Endodermal cell (in vitro differentiated cells): Measurements from ENCODE around the gene HMG20B. TPM values are rescaled to one million over a fixed set of nuclear protein-coding genes. Genes with fewer than 3 reads are reported as not detected.

Experiments used
- DNase-seq: peaks from one replicate; pipeline ENCODE4 v3.0.0-alpha.2; 2017
- H3K27ac ChIP-seq: 2 replicates; pipeline ENCODE4 v1.5.1; 2013; ENCODE audit warnings: mild to moderate bottlenecking, low read depth, low read length, moderate library complexity
- H3K27me3 ChIP-seq: 2 replicates; pipeline ENCODE4 v1.6.1; 2013; ENCODE audit warnings: mild to moderate bottlenecking, low read length, moderate library complexity; ENCODE audit not compliant: insufficient read depth, control insufficient read depth, poor library complexity, severe bottlenecking
- H3K36me3 ChIP-seq: 2 replicates; pipeline ENCODE4 v1.7.0; 2013; ENCODE audit warnings: mild to moderate bottlenecking, low read length, moderate library complexity; ENCODE audit not compliant: control insufficient read depth, insufficient read depth
- H3K4me1 ChIP-seq: one replicate; pipeline ENCODE4 v1.7.0; 2013; ENCODE audit warnings: low read length; ENCODE audit not compliant: control insufficient read depth, insufficient read depth
- H3K4me3 ChIP-seq: 2 replicates; pipeline ENCODE4 v1.5.1; 2013; ENCODE audit warnings: mild to moderate bottlenecking, low read length, moderate library complexity
- H3K9ac ChIP-seq: 2 replicates; pipeline ENCODE4 v1.6.1; 2013; ENCODE audit warnings: mild to moderate bottlenecking, low read length, moderate library complexity; ENCODE audit not compliant: poor library complexity, severe bottlenecking; ENCODE audit errors: extremely low read depth
- H3K9me3 ChIP-seq: 2 replicates; pipeline ENCODE4 v1.6.1; 2013; ENCODE audit warnings: mild to moderate bottlenecking, low read length, moderate library complexity; ENCODE audit not compliant: control insufficient read depth
- H3K27ac Mint-ChIP-seq: 2 replicates; pipeline ENCODE4 v1.8.0; 2020; ENCODE audit warnings: mixed read lengths
- H3K27me3 Mint-ChIP-seq: 2 replicates; pipeline ENCODE4 v1.8.0; 2021; ENCODE audit warnings: mild to moderate bottlenecking, mixed read lengths; ENCODE audit not compliant: insufficient read depth
- H3K36me3 Mint-ChIP-seq: 2 replicates; pipeline ENCODE4 v1.8.0; 2020; ENCODE audit warnings: low read depth, mixed read lengths
- H3K4me1 Mint-ChIP-seq: 2 replicates; pipeline ENCODE4 v1.8.0; 2020; ENCODE audit warnings: mixed read lengths
- H3K4me3 Mint-ChIP-seq: 2 replicates; pipeline ENCODE4 v1.8.0; 2020; ENCODE audit warnings: mild to moderate bottlenecking, moderate library complexity, mixed read lengths
- H3K9me3 Mint-ChIP-seq: 2 replicates; pipeline ENCODE4 v1.8.0; 2020; ENCODE audit warnings: mild to moderate bottlenecking, mixed read lengths
- WGBS, 2 experiments: methylation state at CpG; one replicate each; pipeline versions ENCODE4 v1.1.5 to v1.1.7; 2013; ENCODE audit warnings: missing lambda C conversion rate in 2 of 2, mixed read lengths in 1 of 2; ENCODE audit not compliant: insufficient coverage in 1 of 2, insufficient read length in 1 of 2; 5-methylcytosine and 5-hydroxymethylcytosine counted together
- total RNA-seq, 2 donors: library from RNA; stranded (reverse); fragmentation: NEBNext Ultra II Directional in 1 of 2; extraction: Animal tissue kit (Norgen Biotek cat#: 25700) in 1 of 2; gene quantifications; 2 replicates in 1 of 2; 3 replicates in 1 of 2; pipeline ENCODE4 v1.2.1, GENCODE V29; 2021
- TF ChIP-seq, protein P1 (sequence below): fragments of 200-600 bp; sonication (generic); conservative IDR thresholded peaks from 2 replicates; pipeline ENCODE4 v1.5.0; 2021; ENCODE audit warnings: antibody characterized with exemption, mild to moderate bottlenecking

The HMG20B gene
- total RNA-seq, 2 donors from 2014 or later: 80.7 to 102 TPM

GRCh38 chr19:3576696-3577443 is 4.1 kb downstream of the HMG20B start:
- Mint-ChIP-seq H3K27ac (no peak overlapping the region), H3K27me3 (peaks cover 29% of the 10 kb centered on the region), H3K9me3 (no peaks in the 10 kb centered on the region), H3K4me3 (peak overlapping the region; percentile 59), H3K36me3 (peaks cover 12% of the 10 kb centered on the region), H3K4me1 (peaks cover 10% of the 10 kb centered on the region)
- Histone ChIP-seq H3K9ac (no peak overlapping the region), H3K27ac (no peak overlapping the region), H3K36me3 (peaks cover 8% of the 10 kb centered on the region), H3K4me3 (peak overlapping the region; percentile 76), H3K4me1 (no peaks in the 10 kb centered on the region), H3K27me3 (peaks cover 8% of the 10 kb centered on the region), H3K9me3 (no peaks in the 10 kb centered on the region)
- WGBS, 2 experiments: 8 to 26% methylated on average over 14 to 52 of the region's 78 CpGs
- TF ChIP-seq, protein P1, sequence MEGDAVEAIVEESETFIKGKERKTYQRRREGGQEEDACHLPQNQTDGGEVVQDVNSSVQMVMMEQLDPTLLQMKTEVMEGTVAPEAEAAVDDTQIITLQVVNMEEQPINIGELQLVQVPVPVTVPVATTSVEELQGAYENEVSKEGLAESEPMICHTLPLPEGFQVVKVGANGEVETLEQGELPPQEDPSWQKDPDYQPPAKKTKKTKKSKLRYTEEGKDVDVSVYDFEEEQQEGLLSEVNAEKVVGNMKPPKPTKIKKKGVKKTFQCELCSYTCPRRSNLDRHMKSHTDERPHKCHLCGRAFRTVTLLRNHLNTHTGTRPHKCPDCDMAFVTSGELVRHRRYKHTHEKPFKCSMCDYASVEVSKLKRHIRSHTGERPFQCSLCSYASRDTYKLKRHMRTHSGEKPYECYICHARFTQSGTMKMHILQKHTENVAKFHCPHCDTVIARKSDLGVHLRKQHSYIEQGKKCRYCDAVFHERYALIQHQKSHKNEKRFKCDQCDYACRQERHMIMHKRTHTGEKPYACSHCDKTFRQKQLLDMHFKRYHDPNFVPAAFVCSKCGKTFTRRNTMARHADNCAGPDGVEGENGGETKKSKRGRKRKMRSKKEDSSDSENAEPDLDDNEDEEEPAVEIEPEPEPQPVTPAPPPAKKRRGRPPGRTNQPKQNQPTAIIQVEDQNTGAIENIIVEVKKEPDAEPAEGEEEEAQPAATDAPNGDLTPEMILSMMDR: no peak
- DNase-seq: peak; percentile 95

DNA sequence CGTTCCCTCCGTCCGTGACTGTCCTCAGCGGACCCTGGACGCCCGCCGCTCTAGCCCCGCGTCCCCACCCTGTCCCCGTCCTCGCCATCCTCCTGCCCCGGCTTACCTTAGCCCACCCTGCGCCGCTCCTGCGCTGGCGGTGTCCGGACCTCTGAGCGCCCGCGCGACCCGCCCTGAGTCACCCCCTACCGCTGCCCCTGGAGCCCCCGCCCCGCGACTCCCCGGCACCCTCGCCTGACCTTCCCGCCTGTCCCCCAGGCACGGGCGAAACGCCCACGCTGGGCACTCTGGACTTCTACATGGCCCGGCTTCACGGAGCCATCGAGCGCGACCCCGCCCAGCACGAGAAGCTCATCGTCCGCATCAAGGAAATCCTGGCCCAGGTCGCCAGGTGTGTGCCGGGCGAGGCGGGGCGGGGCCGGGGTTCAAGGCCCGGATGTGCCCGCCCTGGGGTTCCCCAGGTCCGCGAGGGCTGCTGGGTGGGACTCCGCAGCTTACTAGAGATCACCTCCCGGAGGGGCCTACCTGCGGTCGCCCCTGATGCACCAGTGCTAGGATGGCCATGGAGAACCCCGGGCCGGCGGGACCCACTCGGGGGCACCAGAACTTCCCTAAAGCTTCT is 5.1 kb downstream of the HMG20B start:
- H3K9me3 ChIP-seq: no peaks in the 10 kb centered on the region
- no peak overlapping the region for H3K4me3 ChIP-seq
- H3K27me3 Mint-ChIP-seq: peaks cover 37% of the 10 kb centered on the region
- no peak overlapping the region for H3K27ac ChIP-seq
- 42 to 68% methylated on average over 33 to 60 of the region's 60 CpGs for WGBS, 2 experiments
- TF ChIP-seq, protein P1: no peak
- no peak overlapping the region for H3K9ac ChIP-seq
- peaks cover 8% of the 10 kb centered on the region for H3K27me3 ChIP-seq
- no peaks in the 10 kb centered on the region for H3K9me3 Mint-ChIP-seq
- H3K4me3 Mint-ChIP-seq: peak overlapping the region; percentile 59
- DNase-seq: peak; percentile 89
- peaks cover 12% of the 10 kb centered on the region for H3K36me3 Mint-ChIP-seq
- peaks cover 10% of the 10 kb centered on the region for H3K4me1 Mint-ChIP-seq
- H3K36me3 ChIP-seq: peaks cover 8% of the 10 kb centered on the region
- H3K4me1 ChIP-seq: no peaks in the 10 kb centered on the region
- no peak overlapping the region for H3K27ac Mint-ChIP-seq

DNA sequence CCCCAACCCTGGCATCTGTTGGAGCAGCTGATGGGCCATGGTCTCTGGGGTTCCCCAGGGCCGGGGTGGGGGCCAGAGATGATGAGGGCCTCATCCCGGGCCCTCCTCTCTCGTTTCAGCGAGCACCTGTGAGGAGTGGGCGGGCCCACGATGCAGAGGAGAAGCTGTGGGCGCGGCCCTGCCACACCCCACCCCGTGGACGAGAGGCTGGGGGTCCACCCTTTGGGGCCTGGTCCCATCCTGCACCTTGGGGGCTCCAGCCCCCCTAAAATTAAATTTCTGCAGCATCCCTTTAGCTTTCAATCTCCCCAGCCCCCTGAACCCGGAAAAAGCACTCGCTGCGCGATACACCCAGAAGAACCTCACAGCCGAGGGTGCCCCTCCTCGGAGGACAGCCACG is 5.6 kb downstream of the HMG20B start:
- H3K9ac ChIP-seq: no peak overlapping the region
- TF ChIP-seq, protein P1: no peak
- Mint-ChIP-seq H3K27ac (no peak overlapping the region), H3K4me1 (peaks cover 10% of the 10 kb centered on the region), H3K4me3 (no peak overlapping the region), H3K36me3 (peaks cover 12% of the 10 kb centered on the region), H3K27me3 (peaks cover 42% of the 10 kb centered on the region), H3K9me3 (no peaks in the 10 kb centered on the region)
- DNase-seq: no peak
- peaks cover 8% of the 10 kb centered on the region for H3K36me3 ChIP-seq
- H3K4me3 ChIP-seq: no peak overlapping the region
- H3K9me3 ChIP-seq: no peaks in the 10 kb centered on the region
- 81 to 95% methylated on average over 10 to 17 of the region's 17 CpGs for WGBS, 2 experiments
- no peak overlapping the region for H3K27ac ChIP-seq
- H3K4me1 ChIP-seq: no peaks in the 10 kb centered on the region
- H3K27me3 ChIP-seq: peaks cover 10% of the 10 kb centered on the region
